Breast epithelium (tissue), 3 donors: Measurements from ENCODE around the gene SELENOK.
A peak's percentile ranks its signal among the peaks of the same experiment; 100 is the strongest.

Experiments
- CTCF ChIP-seq, 3 donors: fragments of 450-650 bp; IDR thresholded peaks; one replicate each; pipeline ENCODE4 v1.5.1; 2016 to 2017; ENCODE audit warnings: antibody characterized with exemption in 3 of 3, mild to moderate bottlenecking in 3 of 3, moderate library complexity in 3 of 3
- POLR2A ChIP-seq: fragments of 450-650 bp; IDR thresholded peaks from one replicate; pipeline ENCODE4 v1.6.1; 2016; ENCODE audit warnings: antibody characterized with exemption, mild to moderate bottlenecking, moderate library complexity
- POLR2AphosphoS5 ChIP-seq, 3 donors: sonication (generic); formaldehyde crosslinking; IDR thresholded peaks; one replicate each; pipeline ENCODE4 v1.6.1; 2017; ENCODE audit warnings: antibody characterized with exemption in 3 of 3

GRCh38 chr3:53846134-53846850, 45.4 kb downstream of the SELENOK start, which contains the start of the genes CHDH and IL17RB:
- TF ChIP-seq POLR2A: no peak
- no peak for TF ChIP-seq CTCF (IDR thresholded peaks at IDR 0.05)
- TF ChIP-seq POLR2AphosphoS5 (IDR thresholded peaks at IDR 0.05): peak in 2 of 3 donors; percentile 14 to 44
